ENCODE data around the gene PDGFA.

PDGFA gene

GRCh38 chr7:449324-450019 is 70.2 kb downstream of the PDGFA start:
- no peak for DNase-seq (ENCODE audit: low read depth in 1 of 2, low spot score in 1 of 2)

GRCh38 chr7:447523-447922 is 72.1 kb downstream of the PDGFA start:
- DNase-seq (ENCODE audit: low read depth in 1 of 2, low spot score in 1 of 2) = no peak

Data from activated T-helper 1 cell treated with anti-CD3 and anti-CD28 coated beads, Interleukin-2, amount 50 U/mL, for 16 hours (primary cell).